ENCODE measurements around the gene ALLC.

ALLC gene

DNA sequence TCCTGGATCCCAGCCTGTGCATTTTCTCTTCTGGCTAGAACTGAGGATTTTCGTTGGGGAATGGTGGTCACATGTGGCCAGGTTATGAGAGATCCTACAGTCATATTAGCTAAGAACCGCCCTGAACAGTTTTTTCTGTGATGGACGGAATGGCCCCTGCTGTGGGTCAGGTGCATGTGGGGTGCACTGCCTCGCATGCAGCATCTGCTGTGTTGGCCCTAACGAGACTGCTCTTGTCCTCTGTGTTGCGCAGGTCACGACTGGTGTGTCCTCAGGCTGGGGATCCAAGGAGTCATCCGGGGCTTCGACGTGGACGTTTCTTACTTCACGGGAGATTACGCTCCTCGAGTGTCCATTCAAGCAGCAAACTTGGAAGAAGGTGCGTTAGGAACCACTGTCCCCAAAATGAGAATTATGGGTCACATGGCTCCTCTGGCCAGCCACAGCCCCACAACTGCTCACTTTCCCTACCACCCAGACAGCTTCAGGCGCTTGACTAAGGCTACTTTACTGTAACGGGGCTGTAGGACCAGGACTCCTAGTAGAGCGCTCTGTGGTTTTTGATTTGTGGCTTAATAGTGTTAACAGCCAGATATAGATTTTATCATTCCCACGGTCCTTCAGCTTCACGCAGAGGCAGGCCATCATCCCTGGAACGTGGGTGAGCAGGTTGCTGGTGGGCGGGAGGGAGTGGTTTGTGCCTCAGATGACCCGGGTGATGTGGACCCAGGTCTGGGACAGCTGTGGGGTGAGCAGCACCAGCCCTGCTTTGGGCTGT is 21.8 kb downstream of the ALLC start:
- DNase-seq (ENCODE audit: low read depth, low spot score), result no peak
- H3K9me3 ChIP-seq (ENCODE audit: control insufficient read depth, insufficient read depth, low read length), result no peaks in the 10 kb centered on the region
- H3K27me3 ChIP-seq (ENCODE audit: control insufficient read depth, insufficient read depth, low read length), result no peaks in the 10 kb centered on the region
- WGBS (ENCODE audit: insufficient coverage, insufficient read length), result no CpG with 5 or more reads among the region's 23 CpGs
- H3K27ac ChIP-seq (ENCODE audit: low read length), result no peak overlapping the region
- no peaks in the 10 kb centered on the region for H3K4me1 ChIP-seq (ENCODE audit: control insufficient read depth, insufficient read depth, low read length)
- H3K4me3 ChIP-seq (ENCODE audit: low read length), result no peak overlapping the region
- no peaks in the 10 kb centered on the region for H3K36me3 ChIP-seq (ENCODE audit: control insufficient read depth, insufficient read depth, low read length)

DNA sequence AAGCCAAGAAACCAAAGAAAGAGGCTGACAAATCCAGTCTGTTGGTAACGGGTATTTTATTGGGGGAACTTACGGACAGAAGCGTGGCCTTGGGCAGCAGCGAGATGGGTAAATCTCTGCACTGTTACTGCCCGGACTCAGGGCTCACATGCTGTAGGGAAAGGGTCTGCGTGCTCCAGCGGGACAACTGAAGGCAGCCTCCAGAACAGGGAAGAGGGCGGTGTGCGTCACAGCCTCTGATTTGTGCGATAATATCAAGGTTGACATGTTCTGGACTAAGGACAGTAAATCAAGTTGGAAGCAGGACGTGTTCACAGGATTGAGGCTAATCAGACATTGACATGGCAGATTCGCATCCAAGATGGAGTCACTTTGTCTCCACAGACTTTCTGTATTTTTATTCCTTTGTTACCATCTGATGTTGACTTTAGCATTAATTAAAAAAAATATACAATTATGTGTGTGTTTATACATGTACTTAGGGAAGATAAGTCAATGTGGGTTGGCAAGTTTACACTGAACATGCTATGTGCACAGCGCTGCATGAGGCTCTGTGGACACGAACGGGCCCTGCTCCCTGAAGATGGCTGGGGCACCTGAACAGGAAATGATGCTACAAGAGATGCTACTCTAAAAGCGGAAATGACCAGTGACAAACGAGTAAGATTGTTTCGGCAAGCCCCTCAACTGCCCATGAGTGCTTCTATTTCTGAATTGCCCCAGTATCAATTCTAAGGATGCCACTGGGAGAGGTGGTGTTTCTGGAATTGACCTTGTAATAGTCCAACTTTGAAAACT is 22.7 kb downstream of the ALLC start:
- DNase-seq (ENCODE audit: low read depth, low spot score), result no peak
- no CpG with 5 or more reads among the region's 18 CpGs for WGBS (ENCODE audit: insufficient coverage, insufficient read length)
- H3K27me3 ChIP-seq (ENCODE audit: control insufficient read depth, insufficient read depth, low read length), result no peaks in the 10 kb centered on the region
- no peak overlapping the region for H3K4me3 ChIP-seq (ENCODE audit: low read length)
- no peaks in the 10 kb centered on the region for H3K4me1 ChIP-seq (ENCODE audit: control insufficient read depth, insufficient read depth, low read length)
- no peaks in the 10 kb centered on the region for H3K36me3 ChIP-seq (ENCODE audit: control insufficient read depth, insufficient read depth, low read length)
- no peaks in the 10 kb centered on the region for H3K9me3 ChIP-seq (ENCODE audit: control insufficient read depth, insufficient read depth, low read length)
- H3K27ac ChIP-seq (ENCODE audit: low read length), result no peak overlapping the region

DNA sequence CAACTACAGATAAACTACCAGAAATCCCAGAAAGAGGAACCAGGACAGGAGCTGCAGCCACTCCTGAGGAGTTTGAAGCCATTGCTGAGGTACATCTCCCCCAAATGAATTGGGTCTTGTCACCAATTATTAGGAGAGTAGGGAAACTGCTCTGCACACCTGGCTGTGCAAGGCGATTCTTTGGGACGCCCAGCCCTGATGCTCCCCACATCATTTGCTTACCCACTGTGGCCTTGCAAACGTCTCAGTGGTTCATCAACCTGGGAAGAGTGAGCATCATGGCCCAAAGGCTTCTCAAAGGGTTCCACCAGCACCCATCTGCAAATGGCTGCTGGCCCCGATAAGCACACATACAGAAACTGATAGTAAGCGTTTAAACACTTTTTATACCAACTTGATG is 23.6 kb downstream of the ALLC start:
- Histone ChIP-seq H3K4me1 (ENCODE audit: control insufficient read depth, insufficient read depth, low read length) (no peaks in the 10 kb centered on the region), H3K4me3 (ENCODE audit: low read length) (no peak overlapping the region), H3K9me3 (ENCODE audit: control insufficient read depth, insufficient read depth, low read length) (no peaks in the 10 kb centered on the region), H3K27ac (ENCODE audit: low read length) (no peak overlapping the region), H3K36me3 (ENCODE audit: control insufficient read depth, insufficient read depth, low read length) (no peaks in the 10 kb centered on the region), H3K27me3 (ENCODE audit: control insufficient read depth, insufficient read depth, low read length) (no peaks in the 10 kb centered on the region)
- 100% methylated on average over 1 of the region's 5 CpGs for WGBS (ENCODE audit: insufficient coverage, insufficient read length)
- no peak for DNase-seq (ENCODE audit: low read depth, low spot score)

DNA sequence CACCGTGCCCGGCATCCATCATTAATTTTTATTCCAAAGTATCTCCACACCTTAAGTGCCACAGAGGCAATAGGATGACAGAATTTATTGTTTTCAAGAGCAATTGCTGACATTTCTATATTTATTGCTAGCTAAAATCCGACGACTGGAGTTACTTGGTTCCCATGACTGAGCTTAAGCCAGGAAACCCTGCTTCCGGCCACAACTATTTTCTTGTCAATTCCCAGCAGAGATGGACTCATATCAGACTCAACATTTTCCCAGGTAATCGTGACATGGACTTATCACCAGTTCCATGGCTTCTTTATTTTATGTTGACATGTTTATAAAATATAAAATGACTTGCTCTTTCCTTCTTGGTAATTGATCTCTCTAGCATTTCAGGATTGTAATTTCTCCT is 24.8 kb downstream of the ALLC start:
- H3K4me1 ChIP-seq (ENCODE audit: control insufficient read depth, insufficient read depth, low read length), result no peaks in the 10 kb centered on the region
- no peak overlapping the region for H3K4me3 ChIP-seq (ENCODE audit: low read length)
- H3K9me3 ChIP-seq (ENCODE audit: control insufficient read depth, insufficient read depth, low read length), result no peaks in the 10 kb centered on the region
- no peaks in the 10 kb centered on the region for H3K36me3 ChIP-seq (ENCODE audit: control insufficient read depth, insufficient read depth, low read length)
- H3K27ac ChIP-seq (ENCODE audit: low read length), result no peak overlapping the region
- no peaks in the 10 kb centered on the region for H3K27me3 ChIP-seq (ENCODE audit: control insufficient read depth, insufficient read depth, low read length)
- no CpG with 5 or more reads among the region's 6 CpGs for WGBS (ENCODE audit: insufficient coverage, insufficient read length)
- DNase-seq (ENCODE audit: low read depth, low spot score), result no peak

DNA sequence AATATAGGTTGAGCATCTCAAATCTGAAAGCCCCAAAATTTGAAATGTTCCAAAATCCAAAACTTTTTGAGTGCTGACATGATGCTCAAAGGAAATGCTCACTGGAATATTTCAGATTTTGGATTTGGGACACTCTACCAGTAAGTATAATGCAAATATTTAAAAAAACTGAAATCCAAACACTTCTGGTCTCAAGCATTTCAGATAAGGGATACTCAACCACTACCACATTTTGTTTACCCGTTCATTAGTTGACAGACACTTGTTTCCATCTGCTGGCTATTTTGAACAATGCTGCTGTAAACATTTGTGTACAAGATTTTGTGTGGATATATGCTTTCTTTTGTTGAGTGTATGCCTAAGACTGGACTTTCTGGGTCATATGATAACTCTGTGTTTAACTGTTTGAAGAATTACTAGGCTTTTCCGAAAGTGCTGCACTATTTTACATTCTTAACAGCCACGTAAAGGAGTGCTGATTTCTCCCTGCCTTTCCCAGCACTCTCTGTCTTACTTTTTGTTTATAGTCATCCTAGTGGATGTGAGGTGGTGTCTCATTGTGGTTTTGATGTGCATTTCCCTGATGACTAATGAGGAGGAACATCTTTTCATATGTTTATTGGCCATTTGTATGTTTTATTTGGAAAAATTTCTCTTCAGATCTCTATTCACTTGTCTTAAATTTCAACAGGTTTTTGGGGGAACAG is 25.9 kb downstream of the ALLC start:
- WGBS (ENCODE audit: insufficient coverage, insufficient read length), result no CpG with 5 or more reads among the region's 3 CpGs

DNA sequence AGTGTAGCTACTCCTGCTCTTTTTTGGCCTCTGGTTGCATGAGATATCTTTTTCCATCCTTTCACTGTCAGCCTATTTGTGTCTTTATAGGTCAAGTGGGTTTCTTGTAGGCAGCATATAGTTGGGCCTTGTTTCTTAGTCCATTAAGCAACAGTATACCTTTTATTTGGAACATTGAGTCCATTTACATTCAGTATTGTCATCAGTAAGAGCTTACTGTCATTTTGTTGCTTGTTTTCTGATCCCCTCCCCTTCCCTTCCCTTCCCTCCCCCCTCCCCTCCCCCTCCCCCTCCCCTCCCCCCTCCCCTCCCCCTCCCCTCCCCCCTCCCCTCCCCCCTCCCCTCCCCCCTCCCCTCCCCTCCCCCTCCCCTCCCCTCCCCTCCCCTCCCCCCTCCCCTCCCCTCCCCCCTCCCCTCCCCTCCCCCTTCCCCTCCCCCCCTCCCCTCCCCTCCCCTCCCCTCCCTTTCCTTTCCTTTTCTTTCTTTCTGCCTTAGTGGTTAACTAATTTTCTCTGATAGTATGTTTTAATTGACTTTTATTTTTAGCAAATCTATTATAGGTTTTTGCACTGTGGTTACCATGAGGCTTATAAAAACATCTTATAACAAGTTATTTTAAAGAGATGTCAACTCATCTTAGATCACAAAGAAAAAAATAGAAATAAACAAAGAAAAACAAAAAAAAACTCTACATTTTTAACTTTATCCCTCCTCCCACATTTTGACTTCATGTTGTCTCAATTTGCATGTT is 32.2 kb downstream of the ALLC start:
- Histone ChIP-seq H3K4me3 (ENCODE audit: low read length) (no peak overlapping the region), H3K9me3 (ENCODE audit: control insufficient read depth, insufficient read depth, low read length) (no peaks in the 10 kb centered on the region), H3K36me3 (ENCODE audit: control insufficient read depth, insufficient read depth, low read length) (no peaks in the 10 kb centered on the region), H3K27me3 (ENCODE audit: control insufficient read depth, insufficient read depth, low read length) (no peaks in the 10 kb centered on the region), H3K27ac (ENCODE audit: low read length) (no peak overlapping the region), H3K4me1 (ENCODE audit: control insufficient read depth, insufficient read depth, low read length) (no peaks in the 10 kb centered on the region)
- DNase-seq (ENCODE audit: low read depth, low spot score), result no peak

More for the DNA sequence above, 25.9 kb downstream of the ALLC start:
- Histone ChIP-seq H3K4me3 (ENCODE audit: low read length) (no peak overlapping the region), H3K27me3 (ENCODE audit: control insufficient read depth, insufficient read depth, low read length) (no peaks in the 10 kb centered on the region), H3K27ac (ENCODE audit: low read length) (no peak overlapping the region), H3K36me3 (ENCODE audit: control insufficient read depth, insufficient read depth, low read length) (no peaks in the 10 kb centered on the region), H3K4me1 (ENCODE audit: control insufficient read depth, insufficient read depth, low read length) (no peaks in the 10 kb centered on the region), H3K9me3 (ENCODE audit: control insufficient read depth, insufficient read depth, low read length) (no peaks in the 10 kb centered on the region)
- DNase-seq (ENCODE audit: low read depth, low spot score), result no peak

DNA sequence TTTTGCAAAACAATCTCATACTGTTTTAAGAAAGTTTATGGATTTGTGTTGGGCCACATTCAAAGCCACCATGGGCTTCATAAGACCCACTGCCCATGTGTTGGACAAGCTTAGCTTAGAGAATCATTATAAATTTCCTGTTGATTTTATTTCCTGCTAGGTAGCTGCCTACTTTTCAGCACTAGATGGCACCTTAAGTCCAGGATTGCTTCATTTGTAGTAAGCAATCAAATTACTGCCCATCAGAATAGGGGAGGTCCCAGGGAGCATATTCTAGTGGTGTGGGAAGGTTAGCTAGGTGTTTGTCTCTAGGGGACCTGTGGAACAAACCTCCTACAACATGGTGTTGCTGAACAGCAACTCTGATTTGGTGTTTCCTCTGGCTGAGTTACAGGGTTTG is 34.4 kb downstream of the ALLC start:
- no peaks in the 10 kb centered on the region for H3K4me1 ChIP-seq (ENCODE audit: control insufficient read depth, insufficient read depth, low read length)
- H3K27ac ChIP-seq (ENCODE audit: low read length), result no peak overlapping the region
- no peak overlapping the region for H3K4me3 ChIP-seq (ENCODE audit: low read length)
- no peaks in the 10 kb centered on the region for H3K27me3 ChIP-seq (ENCODE audit: control insufficient read depth, insufficient read depth, low read length)
- DNase-seq (ENCODE audit: low read depth, low spot score), result no peak
- no peaks in the 10 kb centered on the region for H3K9me3 ChIP-seq (ENCODE audit: control insufficient read depth, insufficient read depth, low read length)
- no peaks in the 10 kb centered on the region for H3K36me3 ChIP-seq (ENCODE audit: control insufficient read depth, insufficient read depth, low read length)

DNA sequence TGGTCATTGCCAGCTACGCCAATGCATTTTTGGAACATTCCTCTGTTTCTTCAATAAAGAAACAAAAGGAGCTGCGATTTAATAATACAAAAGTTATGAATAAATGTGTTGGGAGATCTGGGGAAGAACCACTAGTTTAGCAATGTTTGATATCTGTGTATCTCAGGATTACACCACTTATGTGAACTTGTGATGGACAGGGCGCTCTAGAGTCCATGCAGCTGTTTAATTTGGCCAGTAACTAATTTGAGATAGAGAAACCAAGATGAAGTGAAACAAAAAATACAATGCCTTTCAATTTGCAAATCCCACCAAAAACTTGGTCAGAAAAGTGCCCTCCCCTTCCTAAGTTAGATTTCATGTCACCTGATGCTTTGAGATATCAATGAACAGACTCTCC is 38.5 kb downstream of the ALLC start:
- no peak for DNase-seq (ENCODE audit: low read depth, low spot score)
- H3K36me3 ChIP-seq (ENCODE audit: control insufficient read depth, insufficient read depth, low read length), result no peaks in the 10 kb centered on the region
- no peaks in the 10 kb centered on the region for H3K27me3 ChIP-seq (ENCODE audit: control insufficient read depth, insufficient read depth, low read length)
- WGBS (ENCODE audit: insufficient coverage, insufficient read length), result no CpG with 5 or more reads among the region's 3 CpGs
- H3K27ac ChIP-seq (ENCODE audit: low read length), result no peak overlapping the region
- H3K4me1 ChIP-seq (ENCODE audit: control insufficient read depth, insufficient read depth, low read length), result no peaks in the 10 kb centered on the region
- no peak overlapping the region for H3K4me3 ChIP-seq (ENCODE audit: low read length)
- no peaks in the 10 kb centered on the region for H3K9me3 ChIP-seq (ENCODE audit: control insufficient read depth, insufficient read depth, low read length)

DNA sequence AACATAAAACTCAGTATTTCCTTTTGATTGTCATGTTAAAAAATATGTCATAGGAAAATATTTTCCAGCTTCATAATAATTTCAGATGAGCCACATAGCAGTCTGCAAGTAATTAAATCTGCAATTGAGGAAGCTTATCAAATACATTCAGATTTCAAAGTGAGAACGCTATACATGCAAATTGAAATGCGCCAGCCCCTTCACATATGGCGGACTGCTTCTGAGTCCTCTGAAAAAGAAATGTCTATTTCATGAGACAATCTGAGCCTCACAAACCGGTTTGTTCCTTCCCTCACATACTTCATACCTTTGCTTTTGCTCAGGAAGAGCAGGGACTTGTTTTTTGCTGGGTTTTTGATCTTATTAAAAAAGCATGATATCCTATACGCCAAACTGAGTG is 43.1 kb downstream of the ALLC start:
- Histone ChIP-seq H3K36me3 (ENCODE audit: control insufficient read depth, insufficient read depth, low read length) (no peaks in the 10 kb centered on the region; the same call in 1 of the 2 replicates), H3K27me3 (ENCODE audit: control insufficient read depth, insufficient read depth, low read length) (peaks cover 3% of the 10 kb centered on the region; the same call in 1 of the 2 replicates), H3K27ac (ENCODE audit: low read length) (no peak overlapping the region), H3K9me3 (ENCODE audit: control insufficient read depth, insufficient read depth, low read length) (no peaks in the 10 kb centered on the region), H3K4me3 (ENCODE audit: low read length) (no peak overlapping the region), H3K4me1 (ENCODE audit: control insufficient read depth, insufficient read depth, low read length) (peaks cover 6% of the 10 kb centered on the region)
- no peak for DNase-seq (ENCODE audit: low read depth, low spot score)
- no CpG with 5 or more reads among the region's 5 CpGs for WGBS (ENCODE audit: insufficient coverage, insufficient read length)

DNA sequence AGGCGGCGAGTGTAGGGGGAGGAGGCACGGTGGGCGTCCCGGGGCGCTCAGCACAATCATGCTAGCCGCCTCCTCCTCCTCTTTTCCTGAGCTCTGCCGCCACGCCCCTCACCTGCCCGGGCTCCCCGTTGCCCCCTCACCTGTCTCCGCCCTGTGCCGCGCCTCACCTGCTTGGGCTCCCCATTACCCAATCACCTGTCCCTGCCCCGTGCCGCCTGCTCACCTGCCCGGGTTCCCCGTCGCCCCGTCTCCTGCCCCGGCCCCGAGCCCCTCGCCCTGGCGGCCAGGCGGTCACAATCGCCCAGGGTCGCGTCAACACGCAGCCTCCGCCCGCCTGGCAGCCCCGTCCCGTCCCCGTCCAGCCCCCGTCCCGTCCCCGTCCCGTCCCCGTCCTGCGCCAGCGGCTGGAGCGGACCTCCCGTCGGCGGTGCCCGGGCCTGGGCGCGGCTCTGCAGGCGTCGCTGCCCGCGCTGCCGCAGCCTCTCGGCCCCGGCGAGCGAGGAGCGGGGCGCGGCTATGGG is 45.3 kb downstream of the ALLC start, which contains the start of gene DCDC2C:
DCDC2C (plus strand) TSS at position 340 of the 521 bp plus-strand sequence; CDS start at position 517, 177 bp downstream.
- H3K27ac ChIP-seq (ENCODE audit: low read length), result no peak within 1 kb of the TSS
- peaks cover 6% of the 10 kb centered on the region for H3K4me1 ChIP-seq (ENCODE audit: control insufficient read depth, insufficient read depth, low read length)
- no peak for DNase-seq (ENCODE audit: low read depth, low spot score)
- peaks cover 3% of the 10 kb centered on the region; the same call in 1 of the 2 replicates for H3K27me3 ChIP-seq (ENCODE audit: control insufficient read depth, insufficient read depth, low read length)
- H3K36me3 ChIP-seq (ENCODE audit: control insufficient read depth, insufficient read depth, low read length), result no peaks in the 10 kb centered on the region; the same call in 1 of the 2 replicates
- H3K9me3 ChIP-seq (ENCODE audit: control insufficient read depth, insufficient read depth, low read length), result no peaks in the 10 kb centered on the region
- WGBS (ENCODE audit: insufficient coverage, insufficient read length), result no CpG with 5 or more reads among the region's 60 CpGs
- peak within 1 kb of the TSS; percentile 47; the same call in 1 of the 2 replicates for H3K4me3 ChIP-seq (ENCODE audit: low read length)
